OCI-LY7 (cell line): ENCODE measurements around the gene CPNE5. TPM values are rescaled to one million over a fixed set of nuclear protein-coding genes. Genes with fewer than 3 reads are reported as not detected.

Source experiments
- BruUV-seq: library from RNA; stranded (reverse); fragments of 400-500 nt; replicated peaks from 2 replicates; lab custom pipeline; 2021; lab: Mats Ljungman, UMichigan
- CTCF ChIA-PET: fragments of 300-600 bp; sonication (Branson Sonifier 250); formaldehyde crosslinking; loops from one replicate; lab custom pipeline; 2022; ENCODE audit warnings: antibody characterized with exemption; ENCODE audit not compliant: unreplicated experiment; lab: Charles Lee
- POLR2A ChIA-PET: fragments of 300-600 bp; sonication (Branson Sonifier 250); formaldehyde crosslinking; loops from one replicate; lab custom pipeline; 2022; ENCODE audit warnings: antibody characterized with exemption; lab: Charles Lee
- DNase-seq: peaks from one replicate; pipeline ENCODE4 v3.0.0-alpha.2; 2015; ENCODE audit warnings: low spot score
- H2AFZ ChIP-seq: fragments of 200-600 bp; sonication (generic), shearing (Covaris generic); 2 replicates; pipeline ENCODE4 v1.6.1; 2014; ENCODE audit warnings: mild to moderate bottlenecking, antibody characterized with exemption, low read length, moderate library complexity
- H3K27ac ChIP-seq: fragments of 200-600 bp; sonication (generic); 2 replicates; pipeline ENCODE4 v1.5.1; 2014; ENCODE audit warnings: mixed run types, low read depth, mild to moderate bottlenecking, moderate library complexity, low read length, inconsistent platforms; ENCODE audit not compliant: poor library complexity, severe bottlenecking
- H3K36me3 ChIP-seq: fragments of 200-600 bp; sonication (generic); 2 replicates; pipeline ENCODE4 v1.6.1; 2014; ENCODE audit warnings: mild to moderate bottlenecking, antibody characterized with exemption, low read length, moderate library complexity, mixed read lengths; ENCODE audit not compliant: insufficient read depth
- H3K4me1 ChIP-seq: fragments of 200-600 bp; sonication (generic); 2 replicates; pipeline ENCODE4 v1.5.1; 2014; ENCODE audit warnings: mild to moderate bottlenecking, low read length; ENCODE audit not compliant: insufficient read depth, poor library complexity, severe bottlenecking
- H3K4me2 ChIP-seq: fragments of 200-600 bp; sonication (generic); 2 replicates; pipeline ENCODE4 v1.6.1; 2014; ENCODE audit warnings: mild to moderate bottlenecking, low read length
- H3K4me3 ChIP-seq: fragments of 200-600 bp; sonication (generic); 2 replicates; pipeline ENCODE4 v1.5.1; 2014; ENCODE audit warnings: mild to moderate bottlenecking, low read depth, low read length; ENCODE audit not compliant: poor library complexity, severe bottlenecking
- H3K79me2 ChIP-seq: fragments of 200-600 bp; sonication (generic); 2 replicates; pipeline ENCODE4 v1.6.1; 2016; ENCODE audit warnings: low read depth, mild to moderate bottlenecking, low read length, moderate library complexity, mixed read lengths; ENCODE audit not compliant: insufficient read depth
- H3K9me2 ChIP-seq: fragments of 200-600 bp; sonication (generic); 2 replicates; pipeline ENCODE4 v1.6.1; 2016; ENCODE audit warnings: mild to moderate bottlenecking, low read length, mixed read lengths; ENCODE audit not compliant: insufficient read depth
- H3K9me3 ChIP-seq: fragments of 200-600 bp; sonication (generic); 2 replicates; pipeline ENCODE4 v1.6.1; 2014; ENCODE audit warnings: mild to moderate bottlenecking, mixed run types, low read length, mixed read lengths
- H4K20me1 ChIP-seq: fragments of 200-600 bp; sonication (generic); 2 replicates; pipeline ENCODE4 v1.6.1; 2014; ENCODE audit warnings: mild to moderate bottlenecking, antibody characterized with exemption, low read length, moderate library complexity, mixed read lengths; ENCODE audit not compliant: insufficient read depth
- CTCF ChIP-seq: fragments of 200-600 bp; sonication (generic); conservative IDR thresholded peaks from 2 replicates; pipeline ENCODE4 v1.5.1; 2014; ENCODE audit warnings: mild to moderate bottlenecking, antibody characterized with exemption, low read length, moderate library complexity, mixed read lengths
- EZH2phosphoT487 ChIP-seq: fragments of 200-600 bp; sonication (generic); IDR thresholded peaks from 2 replicates; pipeline ENCODE4 v1.6.1; 2018; ENCODE audit warnings: low read depth, borderline replicate concordance, mild to moderate bottlenecking, mixed run types, antibody characterized with exemption, low read length, moderate library complexity, mixed read lengths
- intact Hi-C: fragments of 100-400 bp; cut with micrococcal nuclease; formaldehyde crosslinking; loops from one replicate; pipeline ENCODE4 v1.10.0; 2022; ENCODE audit not compliant: unreplicated experiment
- total RNA-seq, 2 experiments: library from RNA; depleted of rRNA in 1 of 2; stranded (reverse); fragments of >200 nt in 1 of 2; shearing (Covaris generic) in 1 of 2; gene quantifications; 2 replicates each; pipeline ENCODE4 v1.2.3, GENCODE V29; 2014 to 2022

Gene CPNE5
- total RNA-seq, 2 experiments from 2014 or later, result 37.7 to 89.8 TPM

- Histone ChIP-seq H3K27ac (no peak overlapping the region), H3K4me2 (no peak overlapping the region), H3K36me3 (no peaks in the 10 kb centered on the region), H4K20me1 (no peaks in the 10 kb centered on the region), H3K9me3 (no peaks in the 10 kb centered on the region), H3K9me2 (no peaks in the 10 kb centered on the region), H3K4me1 (peaks cover 11% of the 10 kb centered on the region), H2AFZ (no peak overlapping the region), H3K4me3 (no peak overlapping the region), H3K79me2 (no peaks in the 10 kb centered on the region)
- BruUV-seq, result no TSS peak
- no peak for DNase-seq
- no peak for TF ChIP-seq EZH2phosphoT487
- TF ChIP-seq CTCF, result no peak
- CTCF ChIA-PET, result no interaction called here
- intact Hi-C loops, result no loop called here
- POLR2A ChIA-PET, result interaction anchor here (0.5 to 1.0 kb wide), 2 partner anchors 94 to 228 kb away, joined by 3 read pairs; no protein-coding TSS in a partner anchor
Observed at GRCh38 chr6:36776167-36776566, 63.1 kb downstream of the CPNE5 start.

- H3K79me2 ChIP-seq, result no peaks in the 10 kb centered on the region
- intact Hi-C loops, result no loop called here
- H3K9me3 ChIP-seq, result no peaks in the 10 kb centered on the region
- H3K4me2 ChIP-seq, result no peak overlapping the region
- H3K4me1 ChIP-seq, result peaks cover 10% of the 10 kb centered on the region
- H3K36me3 ChIP-seq, result no peaks in the 10 kb centered on the region
- CTCF ChIA-PET, result interaction anchor here (0.6 kb wide), 1 partner anchor 8 kb away, joined by 3 read pairs; no protein-coding TSS in a partner anchor
- POLR2A ChIA-PET, result interaction anchor here (0.7 kb wide), 1 partner anchor 17 kb away, joined by 3 read pairs; no protein-coding TSS in a partner anchor
- TF ChIP-seq EZH2phosphoT487 (no peak), CTCF (0 out of 2 replicates have a peak, but pooled peaks have one; percentile 17)
- no peak for DNase-seq
- BruUV-seq, result no TSS peak
- no peaks in the 10 kb centered on the region for H4K20me1 ChIP-seq
- H2AFZ ChIP-seq, result no peak overlapping the region
- H3K4me3 ChIP-seq, result no peak overlapping the region
- H3K9me2 ChIP-seq, result no peaks in the 10 kb centered on the region
- no peak overlapping the region for H3K27ac ChIP-seq
Observed at GRCh38 chr6:36774331-36774730, 64.9 kb downstream of the CPNE5 start.

GRCh38 chr6:36772397-36772796 lies 66.8 kb downstream of the CPNE5 start:
- Histone ChIP-seq H3K4me1 (peaks cover 19% of the 10 kb centered on the region), H3K79me2 (no peaks in the 10 kb centered on the region), H3K9me3 (no peaks in the 10 kb centered on the region), H3K4me2 (no peak overlapping the region), H4K20me1 (no peaks in the 10 kb centered on the region), H3K27ac (no peak overlapping the region), H2AFZ (no peak overlapping the region), H3K36me3 (no peaks in the 10 kb centered on the region), H3K4me3 (no peak overlapping the region), H3K9me2 (no peaks in the 10 kb centered on the region)
- TF ChIP-seq CTCF (no peak), EZH2phosphoT487 (no peak)
- intact Hi-C loops, result no loop called here
- ChIA-PET POLR2A (interaction anchor here (0.8 kb wide), 1 partner anchor 93 kb away, joined by 3 read pairs; no protein-coding TSS in a partner anchor), CTCF (interaction anchor here (1.0 kb wide), 1 partner anchor 9 kb away, joined by 3 read pairs; no protein-coding TSS in a partner anchor)
- BruUV-seq, result no TSS peak
- DNase-seq, result no peak
